Spinal cord (tissue), 10 donors: ENCODE measurements around the gene TMUB2. TPM values are rescaled to one million over a fixed set of nuclear protein-coding genes. Genes with fewer than 3 reads are reported as not detected.

Experiments
- DNase-seq, 6 donors: peaks; one replicate each; pipeline versions ENCODE4 v3.0.0 to v3.0.0-alpha.2; 2013 to 2015; ENCODE audit warnings: low spot score in 6 of 6, low read depth in 4 of 6
- H3K27ac ChIP-seq: one replicate; pipeline ENCODE4 v1.5.1; 2013; ENCODE audit warnings: low read depth, low read length, control low read depth
- H3K27me3 ChIP-seq: one replicate; pipeline ENCODE4 v1.6.1; 2013; ENCODE audit warnings: low read length; ENCODE audit not compliant: control insufficient read depth, insufficient read depth
- H3K36me3 ChIP-seq: one replicate; pipeline ENCODE4 v1.6.1; 2013; ENCODE audit warnings: low read length; ENCODE audit not compliant: control insufficient read depth, insufficient read depth
- H3K4me1 ChIP-seq: one replicate; pipeline ENCODE4 v1.6.1; 2013; ENCODE audit warnings: low read length; ENCODE audit not compliant: control insufficient read depth, insufficient read depth
- H3K4me3 ChIP-seq: one replicate; pipeline ENCODE4 v1.5.1; 2013; ENCODE audit warnings: low read depth, low read length, control low read depth
- H3K9me3 ChIP-seq: one replicate; pipeline ENCODE4 v1.6.1; 2013; ENCODE audit warnings: low read length; ENCODE audit not compliant: control insufficient read depth, insufficient read depth
- WGBS: methylation state at CpG from one replicate; pipeline ENCODE4 v1.1.5; 2013; ENCODE audit warnings: missing lambda C conversion rate; ENCODE audit not compliant: insufficient coverage; 5-methylcytosine and 5-hydroxymethylcytosine counted together
- polyA plus RNA-seq, 2 donors: library from polyadenylated mRNA; unstranded; fragments of 120-200 nt; gene quantifications; one replicate each; pipeline ENCODE4 v1.2.1, GENCODE V29; 2013; ENCODE audit not compliant: insufficient read length in 2 of 2
- total RNA-seq, 2 donors: library from RNA; depleted of rRNA in 1 of 2; stranded (reverse); fragments of 120-200 nt in 1 of 2; fragments of >200 nt in 1 of 2; gene quantifications; one replicate each; pipeline versions ENCODE4 v1.2.3 to v1.2.4, GENCODE V29; 2013 to 2014
- donor health status: healthy.

TMUB2 gene
- total and polyA plus RNA-seq, 4 donors, result 27.2 to 54.8 (median 40.3) TPM

- WGBS, result no CpG with 5 or more reads among the region's 4 CpGs
- H3K27ac ChIP-seq, result no peak overlapping the region
- H3K27me3 ChIP-seq, result no peaks in the 10 kb centered on the region
- no peak overlapping the region for H3K4me3 ChIP-seq
- H3K9me3 ChIP-seq, result no peaks in the 10 kb centered on the region
- H3K4me1 ChIP-seq, result no peaks in the 10 kb centered on the region
- peaks cover 10% of the 10 kb centered on the region for H3K36me3 ChIP-seq
- no peak for DNase-seq
Measured at GRCh38 chr17:44152875-44153274, 33.9 kb upstream of the TMUB2 start.

DNA sequence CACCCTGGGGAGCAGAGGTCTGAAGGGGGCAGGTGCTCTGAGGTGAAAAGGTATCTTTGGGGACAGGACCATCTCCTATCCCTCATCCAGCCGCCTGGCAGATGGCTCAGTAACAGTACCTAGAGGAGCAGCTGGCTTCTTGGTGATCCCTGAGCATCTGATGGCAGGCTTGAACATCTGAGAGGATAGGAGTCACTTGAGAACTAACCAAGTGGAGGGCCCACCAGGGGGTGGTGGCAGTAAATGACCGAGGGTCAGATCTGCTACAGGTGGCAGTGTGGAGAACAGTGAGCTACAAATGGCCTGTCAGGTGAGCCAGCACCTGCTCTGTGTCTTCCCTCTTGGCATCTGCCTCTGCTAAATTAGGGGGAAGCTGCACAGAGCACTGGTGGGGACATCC, 31.3 kb upstream of the TMUB2 start:
- no peaks in the 10 kb centered on the region for H3K9me3 ChIP-seq
- H3K27ac ChIP-seq, result no peak overlapping the region
- DNase-seq, result no peak
- H3K4me3 ChIP-seq, result no peak overlapping the region
- 88% methylated on average over 2 of the region's 2 CpGs for WGBS
- peaks cover 4% of the 10 kb centered on the region for H3K36me3 ChIP-seq
- H3K27me3 ChIP-seq, result no peaks in the 10 kb centered on the region
- H3K4me1 ChIP-seq, result no peaks in the 10 kb centered on the region

DNA sequence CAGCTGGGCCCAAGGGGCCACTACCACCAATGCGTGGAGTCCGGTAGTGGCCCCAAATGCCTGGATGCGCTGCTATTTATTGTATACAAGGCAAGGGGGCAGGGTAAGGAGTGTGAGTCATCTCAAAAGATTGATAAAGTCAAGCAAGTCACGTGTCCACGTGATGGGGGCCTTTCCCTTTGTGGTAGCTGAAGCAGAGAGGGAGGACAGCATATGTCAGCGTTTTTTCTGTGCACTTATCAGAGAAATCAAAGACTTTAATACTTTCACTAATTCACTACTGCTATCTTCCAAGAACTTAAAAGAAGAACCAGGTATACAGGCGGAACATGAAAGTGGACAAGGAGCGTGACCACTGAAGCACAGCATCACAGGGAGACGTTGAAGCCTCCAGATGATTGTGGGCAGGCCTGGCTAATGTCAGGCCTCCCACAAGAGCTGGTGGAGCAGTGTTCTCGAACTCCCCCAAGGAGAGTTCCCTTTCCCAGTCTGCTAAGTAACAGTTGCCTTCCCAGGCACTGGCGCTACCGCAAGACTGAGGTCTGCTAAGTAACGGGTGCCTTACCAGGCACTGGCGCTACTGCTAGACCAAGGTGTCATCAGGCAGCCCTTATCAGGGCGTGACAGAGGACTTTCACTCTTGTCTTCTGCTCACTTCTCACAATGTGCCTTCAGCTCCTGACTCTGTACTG, 27.1 kb upstream of the TMUB2 start:
- no peak overlapping the region for H3K27ac ChIP-seq
- H3K9me3 ChIP-seq, result no peaks in the 10 kb centered on the region
- WGBS, result 95% methylated on average over 13 of the region's 15 CpGs
- no peaks in the 10 kb centered on the region for H3K4me1 ChIP-seq
- H3K4me3 ChIP-seq, result no peak overlapping the region
- no peaks in the 10 kb centered on the region for H3K27me3 ChIP-seq
- H3K36me3 ChIP-seq, result peaks cover 11% of the 10 kb centered on the region
- no peak for DNase-seq

DNA sequence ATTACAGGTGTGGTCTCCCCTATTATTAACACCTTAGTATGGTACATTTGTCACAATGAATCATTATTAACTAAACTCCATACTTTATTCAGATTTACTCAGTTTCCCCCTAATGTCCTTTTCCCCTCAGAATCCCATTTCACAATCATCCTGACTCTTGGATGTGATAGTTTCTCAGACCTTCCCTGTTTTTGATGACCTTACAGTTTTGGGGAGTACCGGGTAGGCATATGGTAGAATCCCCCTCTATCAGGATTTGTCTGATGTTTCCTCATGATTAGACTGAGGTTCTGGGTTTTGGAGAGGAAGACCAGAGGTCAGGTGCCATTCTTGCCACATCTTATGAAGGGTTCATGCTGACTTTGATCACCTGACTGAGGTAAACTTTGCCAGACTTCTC, 22.3 kb upstream of the TMUB2 start:
- H3K4me3 ChIP-seq, result no peak overlapping the region
- H3K9me3 ChIP-seq, result no peaks in the 10 kb centered on the region
- H3K27me3 ChIP-seq, result no peaks in the 10 kb centered on the region
- no CpG with 5 or more reads among the region's 1 CpG for WGBS
- peaks cover 7% of the 10 kb centered on the region for H3K36me3 ChIP-seq
- no peak overlapping the region for H3K27ac ChIP-seq
- DNase-seq, result no peak
- H3K4me1 ChIP-seq, result peaks cover 18% of the 10 kb centered on the region

DNA sequence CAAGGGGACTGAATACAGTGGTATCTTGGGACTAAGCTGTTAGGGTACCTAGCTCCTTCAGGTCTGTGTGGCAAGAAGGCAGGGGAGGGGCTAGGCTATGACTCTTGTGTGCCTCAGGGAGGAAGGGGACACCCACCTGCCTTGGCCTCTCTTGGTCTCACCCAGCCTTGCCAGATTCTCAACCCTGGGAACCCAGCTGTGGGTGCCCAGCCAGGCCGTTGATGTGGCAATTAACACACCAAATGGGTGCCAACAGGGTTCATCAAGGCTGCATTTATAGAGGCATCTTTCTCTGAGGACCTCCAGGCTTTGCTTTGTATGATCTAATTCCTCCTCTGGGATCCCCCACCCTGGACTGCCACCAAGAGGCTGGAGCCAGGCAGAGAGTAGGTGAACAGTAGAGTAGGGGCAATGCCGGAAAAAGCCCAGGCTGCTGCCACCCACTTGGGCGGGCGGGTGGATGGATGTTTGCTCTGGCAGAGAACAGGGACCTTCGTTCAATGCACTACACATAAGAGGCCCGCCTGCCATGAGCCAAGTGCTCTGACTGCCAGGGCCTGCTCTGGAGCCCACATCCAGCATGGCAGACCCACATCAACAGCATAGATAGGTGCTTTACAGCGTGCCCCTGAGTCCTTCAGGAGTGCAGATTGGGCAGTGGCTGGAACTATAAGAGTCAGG, 19.5 kb upstream of the TMUB2 start:
- no peak overlapping the region for H3K27ac ChIP-seq
- no peaks in the 10 kb centered on the region for H3K36me3 ChIP-seq
- WGBS, result 58% methylated on average over 5 of the region's 7 CpGs

DNA sequence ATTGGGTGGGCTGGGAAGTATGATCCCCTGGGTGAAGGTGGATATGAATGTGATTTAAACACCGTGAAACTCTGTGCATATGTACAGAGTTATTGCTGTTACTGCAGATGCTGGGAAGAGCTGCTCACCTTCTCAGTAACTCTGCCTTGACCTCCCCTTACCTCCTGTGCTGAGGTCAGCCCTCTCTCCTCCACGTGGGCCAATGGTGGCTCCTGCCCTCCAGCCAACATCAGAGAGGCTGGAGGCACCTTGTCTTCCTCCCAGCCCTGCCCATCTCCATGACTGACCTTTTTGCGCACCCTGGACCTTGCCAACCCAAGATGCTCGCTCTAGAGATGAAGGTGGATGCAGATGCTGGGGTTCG, 16.7 kb upstream of the TMUB2 start:
- Histone ChIP-seq H3K36me3 (no peaks in the 10 kb centered on the region), H3K4me1 (peaks cover 28% of the 10 kb centered on the region), H3K27ac (no peak overlapping the region), H3K4me3 (no peak overlapping the region), H3K27me3 (no peaks in the 10 kb centered on the region), H3K9me3 (no peaks in the 10 kb centered on the region)
- WGBS, result 63% methylated on average over 5 of the region's 5 CpGs
- DNase-seq, result no peak

More for the DNA sequence above, 19.5 kb upstream of the TMUB2 start:
- no peaks in the 10 kb centered on the region for H3K27me3 ChIP-seq
- no peaks in the 10 kb centered on the region for H3K9me3 ChIP-seq
- H3K4me3 ChIP-seq, result no peak overlapping the region
- H3K4me1 ChIP-seq, result peaks cover 28% of the 10 kb centered on the region
- no peak for DNase-seq

DNA sequence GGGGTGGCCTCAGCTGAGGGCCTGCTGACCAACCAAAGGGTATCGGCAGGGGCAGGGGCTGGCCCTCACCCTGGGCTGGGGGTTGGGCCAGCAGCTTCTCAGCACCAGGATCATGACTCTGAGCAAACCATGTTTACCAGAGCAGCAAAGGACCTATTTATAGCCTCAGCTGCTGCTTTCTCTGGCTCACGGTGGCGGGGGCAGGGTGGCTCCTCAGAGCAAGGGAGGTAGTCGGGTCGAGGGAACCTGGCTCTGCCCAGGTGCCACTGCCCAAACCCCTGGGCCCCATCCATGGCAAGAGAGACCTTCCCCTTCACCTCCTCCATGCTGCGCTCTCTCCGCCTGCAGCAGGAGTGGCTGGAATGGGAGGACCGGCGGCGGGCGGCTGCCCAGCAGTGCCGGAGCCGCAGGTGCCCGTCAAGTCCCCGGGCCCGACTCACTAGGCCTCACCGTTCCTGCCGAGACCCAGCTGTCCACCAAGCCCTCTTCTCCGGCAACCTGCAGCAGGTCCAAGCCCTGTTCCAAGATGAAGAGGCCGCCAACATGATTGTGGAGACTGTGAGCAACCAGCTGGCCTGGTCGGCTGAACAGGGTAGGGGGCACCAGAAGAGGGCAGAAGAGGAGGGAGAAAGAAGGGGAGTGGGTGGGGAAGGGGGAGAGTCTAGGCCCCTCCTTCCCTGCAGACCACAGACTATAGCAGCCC, 16.1 kb upstream of the TMUB2 start, which contains the start of gene ASB16:
TSS of gene ASB16 (plus strand) at position 206 of the 703 bp plus-strand sequence. CDS start at position 292, 86 bp downstream.
- H3K36me3 ChIP-seq, result no peaks in the 10 kb centered on the region
- no peaks in the 10 kb centered on the region for H3K27me3 ChIP-seq
- H3K27ac ChIP-seq, result no peak within 1 kb of the TSS
- H3K4me1 ChIP-seq, result peaks cover 28% of the 10 kb centered on the region
- H3K4me3 ChIP-seq, result no peak within 1 kb of the TSS
- 24% methylated on average over 18 of the region's 21 CpGs for WGBS
- no peak for DNase-seq
- no peaks in the 10 kb centered on the region for H3K9me3 ChIP-seq

DNA sequence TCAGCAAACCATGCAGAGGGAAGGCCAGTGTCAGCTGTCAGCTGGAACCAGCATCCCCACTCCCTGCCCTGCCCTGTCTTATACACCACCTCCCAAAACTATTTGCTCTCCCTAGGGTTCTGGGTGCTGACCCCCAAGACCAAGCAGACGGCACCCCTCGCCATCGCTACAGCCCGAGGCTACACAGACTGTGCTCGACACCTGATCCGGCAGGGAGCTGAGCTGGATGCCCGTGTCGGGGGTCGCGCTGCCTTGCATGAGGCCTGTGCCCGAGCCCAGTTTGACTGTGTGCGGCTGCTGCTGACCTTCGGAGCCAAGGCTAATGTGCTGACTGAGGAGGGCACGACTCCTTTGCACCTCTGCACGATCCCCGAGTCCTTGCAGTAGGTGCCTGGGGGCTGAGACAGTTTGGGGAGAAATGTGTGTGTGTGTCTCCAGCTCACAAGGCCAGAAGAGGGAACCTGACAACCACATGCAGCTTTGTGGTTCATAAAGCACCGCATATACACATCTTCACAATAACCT, 14.8 kb upstream of the TMUB2 start:
- Histone ChIP-seq H3K27me3 (no peaks in the 10 kb centered on the region), H3K27ac (no peak overlapping the region), H3K4me3 (no peak overlapping the region), H3K4me1 (peaks cover 26% of the 10 kb centered on the region), H3K36me3 (peaks cover 12% of the 10 kb centered on the region), H3K9me3 (no peaks in the 10 kb centered on the region)
- DNase-seq, result no peak
- 75% methylated on average over 16 of the region's 17 CpGs for WGBS

- DNase-seq, result no peak
- Histone ChIP-seq H3K27me3 (no peaks in the 10 kb centered on the region), H3K4me3 (no peak overlapping the region), H3K9me3 (no peaks in the 10 kb centered on the region), H3K27ac (no peak overlapping the region), H3K4me1 (peaks cover 10% of the 10 kb centered on the region), H3K36me3 (peaks cover 35% of the 10 kb centered on the region)
- no CpG with 5 or more reads among the region's 2 CpGs for WGBS
Measured at GRCh38 chr17:44174427-44174826, 12.3 kb upstream of the TMUB2 start.
